OCI-LY1 (cell line): ENCODE results near the gene FBF1.

Source experiments
- CTCF ChIP-seq: fragments of 200-600 bp; sonication (generic), shearing (Covaris generic); IDR thresholded peaks from 2 replicates; pipeline ENCODE4 v1.5.1; 2017; ENCODE audit warnings: mild to moderate bottlenecking, antibody characterized with exemption, low read length, moderate library complexity, mixed read lengths
- EZH2 ChIP-seq: fragments of 200-600 bp; sonication (generic), shearing (Covaris generic); IDR thresholded peaks from 2 replicates; pipeline ENCODE4 v1.8.0; 2017; ENCODE audit warnings: borderline replicate concordance, mixed run types, mild to moderate bottlenecking, antibody characterized with exemption, low read length, moderate library complexity, mixed read lengths

- TF ChIP-seq CTCF = no peak
- TF ChIP-seq EZH2 = no peak
Observed at GRCh38 chr17:75950855-75951554, 10.2 kb upstream of the FBF1 start.
